EL (cell line): ENCODE measurements around the gene VSX1.

Experiments used
- DNase-seq: peaks from one replicate; pipeline ENCODE4 v3.0.0-alpha.2; 2016

VSX1 gene

DNA sequence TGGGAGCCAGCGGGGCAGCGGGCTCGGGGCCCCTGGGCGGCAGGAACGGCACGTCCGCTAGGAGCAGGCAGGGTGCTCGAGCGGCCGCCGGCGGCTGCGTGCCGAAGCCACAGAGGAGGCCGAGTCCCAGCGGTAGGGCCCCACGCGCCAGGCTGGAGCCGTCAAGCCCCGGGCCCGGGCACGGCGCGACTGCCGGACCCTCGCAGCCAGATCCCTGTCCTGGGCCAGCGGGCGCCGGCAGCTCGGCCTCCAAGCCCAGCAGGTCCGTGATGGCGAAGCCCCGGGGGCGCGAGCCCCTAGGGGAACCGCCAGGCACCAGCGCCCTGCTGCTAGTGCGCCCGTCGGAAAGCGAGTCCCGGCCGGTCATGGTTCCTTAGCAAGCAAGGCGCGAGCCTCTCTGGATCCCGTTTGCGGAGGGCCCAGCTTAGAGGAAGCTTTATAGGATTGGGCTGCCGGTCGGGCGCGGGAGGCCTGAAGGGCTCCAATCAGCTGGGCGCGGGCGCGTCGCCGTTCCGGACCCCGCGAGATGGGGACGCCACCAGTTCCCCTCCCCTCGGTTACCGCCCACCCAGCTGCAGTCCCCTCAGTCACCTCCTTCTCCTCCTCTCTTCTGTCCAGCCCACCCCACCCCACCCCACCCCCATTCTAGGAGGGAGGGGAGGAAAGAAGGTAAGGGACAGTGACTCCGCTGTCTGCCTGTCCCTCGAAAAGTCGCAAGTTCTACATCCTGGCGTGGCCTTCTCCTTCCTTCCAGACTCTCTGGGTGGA, at the start of gene VSX1:
Gene VSX1 (minus strand): TSS at position 412 of the 768 bp plus-strand sequence. CDS start 45 bp downstream, at position 367.
- DNase-seq: no peak

DNA sequence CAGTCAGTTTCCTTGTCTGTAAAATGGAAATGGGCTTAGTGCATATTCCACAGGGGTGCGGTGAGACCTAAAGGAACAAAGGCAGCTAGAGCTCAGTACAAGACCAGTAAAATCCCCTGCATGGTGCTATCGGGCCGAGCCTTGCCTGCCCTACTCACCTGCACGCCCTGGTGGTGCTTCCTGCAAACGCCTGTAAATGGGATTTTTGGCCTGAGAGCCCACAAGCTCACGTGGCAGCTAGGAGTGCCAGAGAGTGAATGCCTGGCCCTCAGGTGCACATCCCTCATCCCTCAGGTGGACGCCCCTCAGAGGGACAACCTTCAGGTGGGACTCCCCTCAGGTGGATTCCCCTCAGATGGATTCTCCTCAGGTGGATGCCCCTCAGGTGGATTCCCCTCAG, 48.0 kb upstream of the VSX1 start:
- no peak for DNase-seq

DNA sequence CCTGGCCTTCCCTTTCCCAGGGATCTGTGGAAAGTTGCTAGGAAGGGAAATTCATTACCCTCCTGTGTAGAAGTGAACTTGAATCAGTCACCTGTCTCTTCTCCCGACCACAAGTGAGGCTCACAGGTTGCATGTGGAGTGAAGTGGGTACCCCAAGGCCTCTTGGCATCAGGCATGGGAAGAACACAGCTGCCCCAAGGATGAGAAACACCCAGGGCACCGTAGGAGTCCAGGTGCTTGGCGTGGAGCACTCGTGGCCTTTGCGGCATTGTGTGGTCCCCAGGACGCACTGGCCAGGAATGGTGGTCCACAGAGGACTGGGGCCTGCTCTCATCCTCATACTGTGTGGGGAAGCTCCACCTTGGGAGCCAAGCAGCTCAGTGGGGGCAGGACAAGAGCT, 47.5 kb upstream of the VSX1 start:
- DNase-seq: no peak

DNA sequence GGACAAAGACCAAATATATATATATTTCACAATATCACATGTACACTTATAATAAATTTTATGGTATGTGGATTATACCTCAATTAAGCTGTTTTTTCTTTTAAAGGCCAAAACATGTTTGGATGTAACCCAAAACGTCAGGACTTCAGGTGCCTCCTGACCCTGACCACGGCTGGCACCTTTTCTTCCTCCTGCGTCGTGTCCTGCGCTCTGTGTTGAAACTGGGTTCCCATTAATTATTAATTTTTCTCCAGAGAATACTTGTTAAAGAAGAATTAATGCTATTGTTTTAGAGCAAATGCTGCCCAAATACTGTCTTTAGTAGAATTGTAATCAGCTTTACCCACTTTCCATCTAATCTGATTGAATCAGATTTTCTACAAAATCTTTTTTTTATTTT, 46.7 kb upstream of the VSX1 start:
- no peak for DNase-seq

DNA sequence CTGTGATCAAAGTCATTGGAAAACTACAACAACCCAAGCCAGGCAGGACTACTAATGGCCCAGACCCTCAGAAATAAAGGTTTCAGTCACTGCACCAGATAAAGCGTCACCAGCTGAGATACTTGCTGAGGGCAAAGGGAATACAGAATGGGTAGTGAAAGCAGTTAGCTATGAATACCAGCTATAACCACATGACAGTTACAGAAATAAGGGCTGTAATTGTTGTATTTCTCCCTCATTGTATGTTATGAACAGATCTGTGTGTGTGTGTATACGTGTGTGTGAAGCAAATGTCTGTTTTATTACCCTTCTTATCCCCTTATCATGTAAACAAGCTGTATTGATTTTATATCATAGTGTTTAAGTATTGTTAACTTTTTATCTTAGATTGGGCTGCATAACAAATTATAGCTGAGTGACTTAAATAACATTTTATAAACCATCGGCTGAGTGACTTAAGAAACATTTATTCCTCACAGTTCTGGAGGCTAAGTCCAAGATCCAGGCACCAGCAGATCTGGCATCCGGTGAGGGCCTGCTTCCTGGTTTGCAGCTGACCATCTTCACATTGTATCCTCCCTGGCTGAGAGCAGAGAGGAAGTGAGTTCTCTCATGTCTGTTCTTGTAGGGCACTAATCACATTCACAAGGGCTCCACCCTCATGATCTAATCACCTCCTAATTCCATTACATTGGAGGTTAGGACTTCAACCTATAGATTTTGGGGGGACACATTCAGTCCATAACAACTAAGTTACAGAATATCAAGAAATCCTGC, 46.0 kb upstream of the VSX1 start:
- DNase-seq: no peak

DNA sequence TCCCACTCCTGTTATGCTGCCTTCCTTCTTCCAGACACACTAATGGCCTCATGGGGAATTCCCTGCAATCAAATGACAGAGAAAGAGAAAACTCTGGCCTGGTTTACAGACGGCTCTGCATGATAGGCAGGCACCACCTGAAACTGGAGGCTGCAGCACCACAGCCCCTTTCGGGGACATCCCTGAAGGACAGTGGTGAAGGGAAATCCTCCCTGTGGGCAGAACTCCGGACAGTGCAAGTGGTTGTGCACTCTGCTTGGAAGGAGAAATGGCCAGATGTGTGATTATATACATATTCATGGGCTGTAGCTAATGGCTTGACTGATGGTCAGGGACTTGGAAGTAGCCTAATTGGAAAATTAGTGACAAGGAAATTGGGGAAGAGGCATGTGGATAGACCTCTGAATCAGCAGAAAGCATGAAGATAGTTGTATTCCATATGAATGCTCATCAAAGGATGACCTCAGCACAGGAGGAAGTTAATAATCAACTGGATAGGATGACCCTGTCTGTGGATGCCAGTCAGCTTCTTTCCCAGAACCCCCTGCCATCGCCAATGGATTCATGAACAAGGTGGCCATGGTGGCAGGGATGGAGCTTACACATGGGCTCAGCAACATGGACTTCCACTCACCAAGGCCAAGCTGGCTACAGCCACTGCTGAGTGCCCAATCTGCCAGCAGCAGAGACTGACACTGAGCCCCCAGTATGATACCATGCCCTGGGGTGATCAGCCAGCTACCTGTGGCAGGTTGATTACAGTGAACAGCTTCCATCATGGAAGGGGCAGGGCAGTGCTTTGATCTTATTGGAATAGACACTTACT, 44.5 kb upstream of the VSX1 start:
- no peak for DNase-seq

DNA sequence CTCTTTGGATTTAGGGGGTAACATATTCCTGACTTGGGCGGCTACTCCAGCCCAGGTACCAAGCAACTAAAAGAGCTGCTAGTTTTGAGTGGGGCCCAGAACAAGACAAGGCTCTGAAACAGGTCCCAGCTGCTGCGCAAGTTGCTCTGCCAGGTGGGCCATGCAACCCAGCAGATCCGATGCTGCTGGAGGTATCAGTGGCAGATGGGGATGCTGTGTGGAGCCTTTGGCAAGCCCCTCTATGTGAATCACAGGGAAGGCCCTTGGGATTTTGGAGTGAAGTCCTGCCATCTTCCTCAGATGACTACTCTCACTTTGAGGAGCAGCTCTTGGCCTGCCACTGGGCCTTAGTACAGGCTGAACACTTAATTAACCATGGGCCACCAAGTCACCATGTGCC, 43.7 kb upstream of the VSX1 start:
- DNase-seq: no peak

DNA sequence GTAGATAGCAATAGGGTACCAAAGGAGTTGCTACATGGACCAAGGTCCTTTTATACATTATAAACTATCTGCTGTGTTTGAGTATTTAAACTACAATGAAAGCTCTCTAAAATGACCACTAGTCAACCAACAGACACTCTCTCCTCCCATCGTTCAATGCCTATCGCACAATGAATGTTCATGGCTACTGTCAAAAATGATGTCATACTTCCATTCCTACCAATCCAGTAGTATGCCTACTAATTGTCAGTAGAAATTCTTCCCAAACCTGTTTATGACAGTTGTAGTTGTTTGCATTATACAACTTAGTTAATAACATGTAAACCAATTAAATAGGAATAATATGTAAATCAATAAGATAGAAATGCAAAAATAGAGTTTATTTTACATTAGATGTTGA, 39.0 kb upstream of the VSX1 start:
- no peak for DNase-seq

DNA sequence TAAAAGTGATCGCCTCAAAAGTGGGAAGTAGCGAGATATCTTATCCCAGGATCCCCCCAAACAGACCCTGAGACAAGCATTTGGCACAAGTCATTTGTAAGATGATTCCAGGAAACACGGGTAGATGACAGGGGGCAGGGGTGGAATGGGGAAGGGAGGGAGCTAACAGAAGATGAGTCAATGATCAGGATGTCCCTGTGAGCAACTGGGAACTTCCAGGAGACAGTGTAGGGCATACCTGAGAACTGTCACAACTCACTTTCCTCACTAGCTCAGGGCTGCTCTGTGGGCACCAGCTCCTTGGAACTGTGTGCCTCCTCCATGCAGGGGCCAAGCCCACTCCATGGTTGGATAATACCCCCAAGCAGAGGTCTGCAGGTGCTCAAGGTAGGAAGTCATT, 38.5 kb upstream of the VSX1 start:
- DNase-seq: no peak

DNA sequence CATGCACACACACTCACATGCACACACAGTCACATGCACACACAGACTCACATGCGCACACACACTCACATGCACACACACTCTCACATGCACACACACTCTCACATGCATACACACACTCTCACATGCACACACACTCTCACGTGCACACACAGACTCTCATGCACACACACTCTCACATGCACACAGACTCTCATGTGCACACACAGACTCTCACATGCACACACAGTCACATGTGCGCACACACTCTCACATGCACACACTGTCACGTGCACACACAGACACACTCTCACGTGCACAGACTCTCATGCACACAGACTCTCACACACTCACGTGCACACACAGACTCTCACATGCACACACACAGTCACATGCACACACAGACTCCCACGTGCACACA, 36.6 kb upstream of the VSX1 start:
- DNase-seq: no peak

DNA sequence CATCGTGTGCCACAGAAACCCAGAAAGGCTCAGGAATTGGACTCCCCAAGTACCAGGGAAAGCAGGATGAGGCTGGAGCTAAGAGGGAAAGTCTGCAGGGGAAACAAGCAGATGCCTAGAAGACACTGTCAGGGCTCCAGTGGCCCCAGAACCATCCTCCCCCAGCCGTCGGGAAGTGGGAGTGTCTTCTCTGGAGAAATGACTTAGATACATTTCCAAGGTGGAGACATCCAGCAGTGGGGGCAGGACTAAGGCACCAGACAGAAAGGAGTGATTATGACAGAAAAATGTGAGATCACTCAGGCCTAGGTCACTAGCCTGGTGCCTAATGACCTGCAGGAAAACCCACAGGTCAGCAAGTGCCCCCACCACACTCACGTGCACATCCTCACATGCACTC, 36.0 kb upstream of the VSX1 start:
- no peak for DNase-seq

DNA sequence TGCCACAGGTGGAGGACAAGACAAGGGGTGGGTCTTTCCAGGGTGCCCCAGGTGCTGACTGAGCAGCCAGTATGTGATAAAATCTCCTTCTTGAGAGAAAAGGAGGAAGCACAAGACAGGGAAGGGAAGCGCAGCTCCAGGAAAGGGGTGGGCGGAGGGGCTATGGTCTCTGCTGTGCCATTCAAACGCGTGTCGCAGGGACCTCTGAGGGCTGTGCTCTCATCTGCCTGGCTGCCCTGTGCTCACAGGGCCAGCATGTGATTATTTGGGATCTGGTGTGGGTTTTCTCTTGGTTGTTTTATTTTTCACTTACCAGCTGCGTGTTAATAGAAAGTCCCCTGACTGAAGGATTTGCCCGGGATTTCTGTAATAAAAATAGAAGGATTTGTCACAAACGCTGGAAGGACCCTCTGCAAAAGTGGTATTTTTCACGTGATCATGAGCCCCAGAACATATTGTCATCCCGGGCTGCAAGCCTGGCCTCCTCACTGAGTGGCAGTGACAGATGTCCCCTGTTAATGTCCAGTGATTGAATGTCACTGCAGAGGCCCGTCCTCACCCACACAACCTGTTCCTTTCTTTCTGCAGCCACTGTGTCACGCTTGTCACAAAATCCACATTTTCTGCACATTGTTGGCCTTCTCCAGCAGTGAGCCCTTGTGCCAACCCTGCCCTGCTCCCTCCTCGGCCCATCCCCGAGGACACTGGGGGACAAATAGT, 35.0 kb upstream of the VSX1 start:
- DNase-seq: no peak

DNA sequence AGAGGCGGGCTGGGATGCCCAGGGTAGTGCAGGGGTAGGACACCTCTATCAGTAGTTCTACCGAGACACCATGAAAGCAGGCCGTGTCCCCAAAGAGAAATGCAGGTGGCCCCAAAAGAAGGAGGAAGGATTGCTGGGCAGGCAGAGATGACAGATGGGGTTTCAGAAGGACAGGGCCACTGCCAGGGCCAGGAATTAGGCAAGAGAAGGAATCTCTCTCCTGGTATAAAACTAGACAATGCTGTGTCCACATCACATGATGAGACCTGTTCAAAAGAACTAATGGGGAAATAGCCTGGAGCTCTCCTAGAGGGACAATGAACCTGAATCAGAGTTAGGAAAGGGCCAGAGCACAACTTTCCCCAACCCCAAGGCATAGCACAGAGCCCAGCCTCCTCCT, 21.6 kb upstream of the VSX1 start:
- DNase-seq: no peak

DNA sequence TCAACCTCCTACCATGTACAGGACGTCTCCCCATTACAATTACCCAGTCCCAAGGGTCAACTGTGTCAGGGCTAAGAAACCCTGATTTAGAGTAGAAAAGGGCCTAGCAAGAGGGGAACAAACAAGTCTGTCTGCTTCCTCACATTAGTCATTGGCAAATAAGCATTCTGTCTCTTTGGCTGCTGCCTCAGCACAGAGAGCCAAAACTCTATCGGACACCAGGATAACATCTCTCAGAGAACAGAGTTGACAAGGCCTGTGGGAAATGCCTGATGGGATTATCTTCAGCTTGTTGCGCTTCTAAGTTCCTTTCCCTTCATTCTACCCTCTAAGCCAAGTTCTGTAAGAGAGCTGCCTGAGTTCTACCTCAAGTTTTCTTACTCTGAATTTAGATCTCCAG, 19.0 kb upstream of the VSX1 start:
- no peak for DNase-seq

DNA sequence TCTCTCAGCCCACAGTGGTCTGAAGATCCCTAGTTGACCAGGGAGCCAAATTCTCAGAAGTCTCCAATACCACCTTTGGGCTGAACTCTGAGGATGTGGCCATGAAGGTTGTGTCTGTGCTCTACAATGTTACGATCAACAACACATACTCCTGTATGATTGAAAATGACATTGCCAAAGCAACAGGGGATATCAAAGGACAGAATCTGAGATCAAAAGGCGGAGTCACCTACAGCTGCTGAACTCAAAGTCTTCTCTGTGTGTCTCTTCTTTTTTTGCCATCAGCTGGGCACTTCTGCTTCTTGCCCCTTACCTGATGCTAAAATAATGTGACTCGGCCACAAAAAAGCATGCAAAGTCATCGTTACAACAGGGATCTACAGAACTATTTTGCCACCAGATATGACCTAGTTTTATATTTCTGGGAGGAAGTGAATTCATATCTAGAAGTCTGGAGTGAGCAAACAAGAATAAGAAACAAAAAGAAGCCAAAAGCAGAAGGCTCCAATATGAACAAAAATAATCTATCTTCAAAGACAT, 17.7 kb upstream of the VSX1 start:
- no peak for DNase-seq

DNA sequence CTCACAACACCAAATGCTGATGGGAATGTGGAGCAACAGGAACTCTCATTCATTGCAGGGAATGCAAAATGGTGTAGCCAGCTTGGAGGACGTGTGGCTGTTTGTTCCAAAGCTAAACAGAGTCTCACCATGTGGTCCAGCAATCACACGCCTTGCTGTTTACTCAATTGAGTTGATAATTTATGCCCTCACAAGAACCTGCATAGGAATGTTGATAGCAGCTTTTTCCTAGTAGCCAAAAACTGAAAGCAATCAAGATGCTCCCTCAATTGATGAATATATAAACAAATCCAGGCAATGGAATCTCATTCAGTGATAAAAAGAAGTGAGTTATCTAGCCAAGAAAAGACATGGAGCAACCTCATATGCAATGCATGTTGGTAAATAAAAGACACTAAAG, 15.6 kb upstream of the VSX1 start:
- no peak for DNase-seq

DNA sequence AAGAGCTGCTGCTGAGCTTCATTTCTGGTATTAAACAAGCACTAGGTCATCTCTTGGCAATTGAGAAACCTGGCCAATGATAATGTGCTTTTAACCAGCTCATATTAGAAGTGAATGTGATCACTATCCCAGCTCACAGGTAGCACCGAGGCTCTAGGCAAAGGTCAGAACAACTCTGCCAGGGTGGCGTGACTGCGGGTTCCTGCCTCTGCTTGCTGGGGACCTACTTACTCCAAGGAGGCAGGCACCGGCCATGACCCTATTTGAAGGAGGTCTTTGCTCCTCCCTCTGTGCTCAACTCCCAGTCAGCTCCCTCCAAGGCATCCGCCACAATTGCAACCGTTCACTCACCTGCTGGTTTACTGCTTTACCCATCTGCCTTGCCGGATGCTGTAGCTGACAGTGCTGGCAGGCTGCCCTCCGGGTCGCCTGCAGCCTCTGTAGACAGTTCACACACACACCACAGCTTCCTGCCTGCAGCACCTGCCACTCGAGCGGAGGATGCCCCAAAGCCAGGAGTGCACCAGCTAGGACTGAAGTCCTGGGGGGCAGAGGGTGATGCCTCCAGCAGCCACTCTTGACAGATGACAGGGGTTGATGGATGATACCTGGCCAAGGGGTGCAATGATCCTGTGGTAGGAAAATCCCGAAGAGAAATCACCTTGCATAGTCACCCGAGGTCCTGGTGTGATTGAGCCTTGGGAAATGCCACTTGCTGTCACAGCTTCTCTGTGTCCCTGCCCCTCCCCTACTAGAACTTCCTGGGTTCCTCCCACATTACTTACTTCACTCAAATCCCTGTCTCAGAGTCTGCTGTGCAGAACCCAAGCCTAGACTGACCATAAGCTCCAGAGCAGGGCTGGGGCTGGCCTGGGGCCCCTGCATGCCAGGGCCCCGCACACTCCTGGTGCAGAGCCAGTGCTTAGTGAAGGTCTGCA, 8.8 kb upstream of the VSX1 start:
- DNase-seq: no peak

DNA sequence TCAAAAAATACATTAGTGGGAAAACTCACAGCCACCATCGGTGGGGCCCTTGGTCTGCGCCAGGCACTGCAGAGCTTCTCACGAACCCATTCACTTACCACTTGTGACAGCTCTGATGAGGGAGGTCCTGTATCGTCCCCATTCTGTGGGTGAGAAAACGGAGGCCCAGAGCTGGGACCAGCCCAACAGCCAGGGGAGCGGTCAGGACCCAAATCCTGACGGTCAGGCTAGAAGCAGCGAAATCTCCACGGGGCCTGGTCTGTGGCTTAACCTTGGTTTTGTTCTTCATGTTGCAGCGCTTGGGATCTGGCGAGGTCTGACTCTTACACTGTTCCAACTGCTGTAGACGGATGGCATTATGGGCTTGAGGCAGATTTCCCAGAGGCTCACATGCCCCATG, 7.7 kb upstream of the VSX1 start:
- no peak for DNase-seq

DNA sequence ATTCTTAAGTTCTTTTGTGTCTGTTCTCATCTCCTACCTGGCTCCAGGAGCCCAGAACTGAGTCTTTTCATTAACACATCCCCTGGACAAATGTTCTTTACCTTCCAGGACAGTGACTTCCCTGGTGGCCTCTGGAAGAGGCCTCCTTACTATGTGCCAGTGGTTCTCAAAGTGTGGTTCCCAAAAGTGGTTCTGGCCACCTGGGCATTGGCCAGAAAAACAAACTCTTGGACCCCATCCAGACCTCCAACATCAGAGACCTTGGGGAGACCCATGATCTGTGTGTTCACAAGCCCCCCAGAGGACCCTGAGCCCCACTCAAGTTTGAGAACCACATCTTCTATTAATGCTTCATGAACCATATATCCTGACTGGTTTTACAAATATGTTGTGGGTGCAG, 7.2 kb upstream of the VSX1 start:
- no peak for DNase-seq

DNA sequence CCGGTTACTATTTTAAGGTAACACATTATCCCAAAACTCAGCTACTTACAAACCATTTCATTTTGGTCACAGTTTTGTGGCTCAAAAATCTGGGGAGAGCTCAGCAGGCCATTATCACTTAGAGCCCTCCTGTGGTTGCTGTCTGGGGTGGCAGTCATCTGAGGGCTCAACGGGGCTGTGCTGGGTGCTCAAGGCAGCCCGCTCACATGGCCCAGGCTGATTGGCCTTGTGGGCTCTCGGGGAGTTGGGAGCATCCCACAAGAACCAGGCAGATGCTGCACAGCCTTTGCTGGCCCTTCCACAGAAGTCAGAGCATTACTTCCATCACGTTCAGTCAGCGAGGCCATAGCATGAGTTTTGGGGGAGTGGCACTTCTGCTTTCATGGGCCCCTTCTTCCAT, 6.3 kb upstream of the VSX1 start:
- DNase-seq: no peak

DNA sequence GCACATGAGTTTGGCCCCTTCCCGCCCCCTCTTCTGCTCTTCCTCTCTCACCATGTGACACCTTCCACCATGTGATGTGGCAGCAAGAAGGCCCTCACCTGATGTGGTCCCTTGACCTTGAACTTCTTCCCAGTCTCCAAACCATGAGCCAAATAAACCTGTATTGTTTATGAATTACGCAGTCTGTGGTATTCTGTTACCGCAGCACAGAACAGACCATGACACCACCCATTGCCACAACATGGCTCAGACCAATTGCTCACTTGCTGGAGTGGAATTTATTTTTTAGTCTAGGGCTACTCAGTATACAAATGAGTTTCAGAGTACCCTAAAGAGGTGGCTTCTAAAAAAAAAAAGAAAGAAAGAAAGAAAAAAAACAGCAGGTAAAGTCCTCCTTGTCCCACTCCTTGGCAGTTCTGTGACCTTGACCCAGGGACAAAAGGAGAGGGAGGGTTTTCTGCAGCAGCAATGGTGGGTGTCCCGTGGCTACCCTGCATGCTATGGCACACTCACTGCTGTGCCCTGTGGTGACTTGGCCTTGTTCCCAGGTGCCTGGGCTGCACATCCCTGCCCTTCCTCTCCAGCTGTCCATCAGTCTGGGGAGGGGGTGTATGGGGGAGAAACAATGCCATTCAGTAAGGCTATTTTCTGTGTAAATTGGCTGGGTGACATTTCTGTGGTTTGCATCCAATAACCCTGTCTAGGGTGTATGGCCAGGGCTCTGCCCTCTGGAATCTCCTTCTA, 5.4 kb upstream of the VSX1 start:
- DNase-seq: no peak
